Endothelial cell of umbilical vein (primary cell): ENCODE results near the gene FRMD5. TPM values are rescaled to one million over a fixed set of nuclear protein-coding genes. Genes with fewer than 3 reads are reported as not detected.

Source experiments
- BruUV-seq: library from RNA; stranded (reverse); fragments of 400-500 nt; replicated peaks from 2 replicates; lab custom pipeline; 2021; lab: Mats Ljungman, UMichigan
- CTCF ChIA-PET: fragments of 300-600, 350-600 bp; sonication (Branson Sonifier 250); formaldehyde crosslinking; loops from one replicate; lab custom pipeline; 2021; ENCODE audit warnings: antibody characterized with exemption, inconsistent platforms; lab: Charles Lee
- POLR2A ChIA-PET: fragments of 300-600, 350-600 bp; sonication (Branson Sonifier 250); formaldehyde crosslinking; loops from one replicate; lab custom pipeline; 2021; ENCODE audit warnings: antibody characterized with exemption, inconsistent platforms; lab: Charles Lee
- DNase-seq: peaks from one replicate; pipeline ENCODE4 v3.0.0-alpha.2; 2011; ENCODE audit warnings: low read depth, low spot score
- FAIRE-seq: peaks from 2 replicates; lab custom pipeline; 2011; peaks lifted over from hg19 to GRCh38; lab: Jason Lieb, UNC
- H2AFZ ChIP-seq: 2 replicates; pipeline ENCODE4 v1.6.0; 2012; ENCODE audit warnings: low read depth, low read length, control low read depth, inconsistent platforms
- H3K27ac ChIP-seq: 2 replicates; pipeline ENCODE4 v1.5.1; 2011; ENCODE audit warnings: low read depth, mild to moderate bottlenecking, control low read depth, low read length, moderate library complexity; ENCODE audit not compliant: insufficient read depth
- H3K27me3 ChIP-seq, 2 experiments: 2 replicates each; pipeline versions ENCODE4 v1.6.0 to v1.6.1; 2011; ENCODE audit warnings: low read length in 2 of 2, mixed read lengths in 1 of 2; ENCODE audit not compliant: control insufficient read depth in 2 of 2, insufficient read depth in 2 of 2
- H3K36me3 ChIP-seq, 2 experiments: 2 replicates in 1 of 2; 3 replicates in 1 of 2; pipeline ENCODE4 v1.5.1; 2011; ENCODE audit warnings: low read length in 2 of 2, mild to moderate bottlenecking in 1 of 2, moderate library complexity in 1 of 2; ENCODE audit not compliant: control insufficient read depth in 2 of 2, insufficient read depth in 2 of 2; ENCODE audit errors: extremely low read depth in 1 of 2
- H3K4me1 ChIP-seq: 3 replicates; pipeline ENCODE4 v1.5.1; 2011; ENCODE audit warnings: mild to moderate bottlenecking, low read length; ENCODE audit not compliant: control insufficient read depth, insufficient read depth; ENCODE audit errors: extremely low read depth
- H3K4me2 ChIP-seq: 2 replicates; pipeline ENCODE4 v1.6.1; 2011; ENCODE audit warnings: low read length, control low read depth, mixed read lengths; ENCODE audit not compliant: insufficient read depth
- H3K4me3 ChIP-seq, 3 experiments: fragments of 200-600 bp in 1 of 3; sonication (generic), shearing (Covaris generic) in 1 of 3; replicated peaks in 1 of 3; 2 replicates each; pipeline ENCODE4 v1.5.1; 2011 to 2016; ENCODE audit warnings: control low read depth in 3 of 3, low read length in 3 of 3, mild to moderate bottlenecking in 2 of 3, inconsistent platforms in 1 of 3, low read depth in 1 of 3, moderate library complexity in 1 of 3; ENCODE audit not compliant: insufficient read depth in 1 of 3
- H3K79me2 ChIP-seq: 2 replicates; pipeline ENCODE4 v1.6.0; 2012; ENCODE audit warnings: low read length, inconsistent platforms; ENCODE audit not compliant: control insufficient read depth, insufficient read depth
- H3K9ac ChIP-seq: replicated peaks from 2 replicates; pipeline ENCODE3; 2011; ENCODE audit warnings: low read length, control low read depth; ENCODE audit not compliant: insufficient read depth; ENCODE audit errors: extremely low read depth
- H3K9me1 ChIP-seq: replicated peaks from 3 replicates; pipeline ENCODE4 v1.6.0; 2011; ENCODE audit warnings: mild to moderate bottlenecking, low read length; ENCODE audit not compliant: control insufficient read depth, insufficient read depth; ENCODE audit errors: extremely low read depth
- H3K9me3 ChIP-seq: replicated peaks from 2 replicates; pipeline ENCODE4 v1.5.1; 2012; ENCODE audit warnings: low read length, inconsistent platforms; ENCODE audit not compliant: control insufficient read depth, insufficient read depth
- H4K20me1 ChIP-seq: replicated peaks from 2 replicates; pipeline ENCODE3; 2011; ENCODE audit warnings: mild to moderate bottlenecking, low read length; ENCODE audit not compliant: control insufficient read depth, insufficient read depth; ENCODE audit errors: extremely low read depth
- EZH2 ChIP-seq: IDR thresholded peaks from 2 replicates; pipeline ENCODE4 v1.6.1; 2012; ENCODE audit warnings: borderline replicate concordance, low read depth, mild to moderate bottlenecking, moderate library complexity, low read length, inconsistent platforms; ENCODE audit not compliant: severe bottlenecking
- FOS ChIP-seq: IDR thresholded peaks from 2 replicates; pipeline ENCODE4 v1.6.1; 2011; ENCODE audit warnings: mild to moderate bottlenecking, low read length, moderate library complexity, borderline replicate concordance; ENCODE audit not compliant: insufficient read depth
- GATA2 ChIP-seq: IDR thresholded peaks from 2 replicates; pipeline ENCODE4 v1.7.0; 2011; ENCODE audit warnings: low read depth, mild to moderate bottlenecking, moderate library complexity, mixed read lengths, low read length; ENCODE audit not compliant: insufficient read length, insufficient read depth
- JUN ChIP-seq: IDR thresholded peaks from 2 replicates; pipeline ENCODE4 v1.6.1; 2011; ENCODE audit warnings: borderline replicate concordance, low read depth; ENCODE audit not compliant: insufficient read length, insufficient read depth
- MYC ChIP-seq: IDR thresholded peaks from one replicate; pipeline ENCODE4 v1.6.1; 2011; ENCODE audit warnings: mild to moderate bottlenecking, low read depth, low read length
- POLR2A ChIP-seq: IDR thresholded peaks from 2 replicates; pipeline ENCODE4 v1.6.1; 2012; ENCODE audit warnings: low read depth, mild to moderate bottlenecking, control low read depth, low read length
- POLR2AphosphoS5 ChIP-seq: IDR thresholded peaks from 2 replicates; pipeline ENCODE4 v1.6.1; 2012; ENCODE audit warnings: low read depth, mild to moderate bottlenecking, control low read depth, low read length, moderate library complexity; ENCODE audit not compliant: insufficient read depth
- dilution Hi-C: fragments of 300-500 bp; cut with MboI; formaldehyde crosslinking; loops from one replicate; pipeline ENCODE4 v1.15.0; 2019; ENCODE audit warnings: low sequenced_read_pairs; ENCODE audit not compliant: extremely low pct_ligation_motif_present
- intact Hi-C: fragments of 100-400 bp; cut with micrococcal nuclease; formaldehyde crosslinking; loops from one replicate; pipeline ENCODE4 v1.10.0; 2022
- polyA plus RNA-seq, 4 experiments: library from polyadenylated mRNA; depleted of rRNA in 3 of 4; stranded (reverse) in 3 of 4; unstranded in 1 of 4; fragments of >200 nt; gene quantifications; 2 replicates each; pipeline versions ENCODE4 v1.2.1 to v1.2.3, GENCODE V29; 2011 to 2012; ENCODE audit warnings: missing spikeins in 1 of 4
- total RNA-seq: library from RNA; stranded (reverse); gene quantifications from 2 replicates; pipeline ENCODE4 v1.2.3, GENCODE V29; 2021
- TF ChIP-seq, protein P1 (sequence below), 2 donors: IDR thresholded peaks; 1 replicate in 1 of 2; 2 replicates in 1 of 2; pipeline ENCODE4 v1.5.1; 2011; ENCODE audit warnings: low read length in 2 of 2, mild to moderate bottlenecking in 2 of 2, moderate library complexity in 2 of 2, control low read depth in 1 of 2, inconsistent platforms in 1 of 2, low read depth in 1 of 2; ENCODE audit not compliant: insufficient read depth in 1 of 2; ENCODE audit errors: extremely low read depth in 1 of 2
- TF ChIP-seq, protein P2 (sequence below): IDR thresholded peaks from 2 replicates; pipeline ENCODE4 v1.6.1; 2011; ENCODE audit not compliant: insufficient read depth, insufficient read length

FRMD5 gene
- total and polyA plus RNA-seq, 2 donors (not counting 3 experiments of a cell fraction or from before 2014, with no cell fraction given), result 16.7 to 20.2 TPM

DNA sequence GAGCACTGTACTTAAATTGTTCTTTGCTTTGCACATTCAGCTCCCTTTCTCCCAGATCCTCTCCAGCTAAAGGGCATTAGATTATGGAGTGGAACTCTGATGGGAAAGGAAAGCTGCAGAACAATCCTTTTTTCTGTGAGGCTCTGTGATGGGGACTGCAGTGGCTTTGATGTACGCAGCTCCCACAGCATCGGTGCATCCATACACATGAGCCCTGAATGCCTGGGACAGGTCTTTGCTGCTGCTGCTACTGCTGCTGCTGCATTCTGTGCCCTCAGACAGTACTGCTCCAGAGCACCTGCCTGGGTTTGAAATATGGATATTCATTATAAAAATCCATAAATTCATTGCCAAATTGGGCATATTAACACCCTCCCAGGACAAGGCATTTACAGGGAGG lies 203.9 kb downstream of the FRMD5 start:
- POLR2A ChIA-PET, result no interaction called here
- H3K9me1 ChIP-seq, result no peaks in the 10 kb centered on the region
- H3K36me3 ChIP-seq, result peaks cover 0 to 4% of the 10 kb centered on the region in 2 experiments
- H3K4me1 ChIP-seq, result no peaks in the 10 kb centered on the region
- no peak for TF ChIP-seq GATA2
- no peak for TF ChIP-seq POLR2AphosphoS5
- no peak for TF ChIP-seq EZH2
- no peak for TF ChIP-seq FOS
- TF ChIP-seq, protein P1, sequence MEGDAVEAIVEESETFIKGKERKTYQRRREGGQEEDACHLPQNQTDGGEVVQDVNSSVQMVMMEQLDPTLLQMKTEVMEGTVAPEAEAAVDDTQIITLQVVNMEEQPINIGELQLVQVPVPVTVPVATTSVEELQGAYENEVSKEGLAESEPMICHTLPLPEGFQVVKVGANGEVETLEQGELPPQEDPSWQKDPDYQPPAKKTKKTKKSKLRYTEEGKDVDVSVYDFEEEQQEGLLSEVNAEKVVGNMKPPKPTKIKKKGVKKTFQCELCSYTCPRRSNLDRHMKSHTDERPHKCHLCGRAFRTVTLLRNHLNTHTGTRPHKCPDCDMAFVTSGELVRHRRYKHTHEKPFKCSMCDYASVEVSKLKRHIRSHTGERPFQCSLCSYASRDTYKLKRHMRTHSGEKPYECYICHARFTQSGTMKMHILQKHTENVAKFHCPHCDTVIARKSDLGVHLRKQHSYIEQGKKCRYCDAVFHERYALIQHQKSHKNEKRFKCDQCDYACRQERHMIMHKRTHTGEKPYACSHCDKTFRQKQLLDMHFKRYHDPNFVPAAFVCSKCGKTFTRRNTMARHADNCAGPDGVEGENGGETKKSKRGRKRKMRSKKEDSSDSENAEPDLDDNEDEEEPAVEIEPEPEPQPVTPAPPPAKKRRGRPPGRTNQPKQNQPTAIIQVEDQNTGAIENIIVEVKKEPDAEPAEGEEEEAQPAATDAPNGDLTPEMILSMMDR (IDR thresholded peaks at IDR 0.05; ENCODE audit: extremely low read depth in 1 of 2, insufficient read depth in 1 of 2, low read depth in 1 of 2, low read length in 2 of 2), result no peak
- TF ChIP-seq, protein P2, sequence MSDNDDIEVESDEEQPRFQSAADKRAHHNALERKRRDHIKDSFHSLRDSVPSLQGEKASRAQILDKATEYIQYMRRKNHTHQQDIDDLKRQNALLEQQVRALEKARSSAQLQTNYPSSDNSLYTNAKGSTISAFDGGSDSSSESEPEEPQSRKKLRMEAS, result no peak
- no peak for TF ChIP-seq POLR2A
- no peak for TF ChIP-seq JUN
- TF ChIP-seq MYC, result no peak
- no peak for FAIRE-seq
- no peaks in the 10 kb centered on the region for H4K20me1 ChIP-seq
- intact Hi-C loops (no loop called here), dilution Hi-C loops (no loop called here)
- no TSS peak for BruUV-seq
- H3K27me3 ChIP-seq, result no peaks in the 10 kb centered on the region
- no peak overlapping the region for H3K4me2 ChIP-seq
- H3K4me3 ChIP-seq, result no peak overlapping the region
- no peak overlapping the region for H3K27ac ChIP-seq
- no peak for DNase-seq
- no peaks in the 10 kb centered on the region for H3K9me3 ChIP-seq
- no peak overlapping the region for H2AFZ ChIP-seq
- CTCF ChIA-PET, result interaction anchor here (1.2 to 1.5 kb wide), 2 partner anchors 38 to 75 kb away, joined by 3 to 4 read pairs; no protein-coding TSS in a partner anchor
- no peak overlapping the region for H3K9ac ChIP-seq
- no peaks in the 10 kb centered on the region for H3K79me2 ChIP-seq
